Esophagus muscularis mucosa (tissue), 4 donors: ENCODE results near the gene TMEM120B. TPM values are rescaled to one million over a fixed set of nuclear protein-coding genes. Genes with fewer than 3 reads are reported as not detected.

Experiments
- DNase-seq: peaks from one replicate; pipeline ENCODE4 v3.0.0-alpha.2; 2017; ENCODE audit errors: extremely low spot score
- H3K27ac ChIP-seq, 4 donors: fragments of 200-600 bp; sonication (generic); replicated peaks in 1 of 4; 1 replicate in 3 of 4; 2 replicates in 1 of 4; pipeline ENCODE4 v1.5.1; 2016 to 2019; ENCODE audit warnings: mild to moderate bottlenecking in 1 of 4
- H3K27me3 ChIP-seq, 4 donors: fragments of 200-600 bp; sonication (generic); one replicate each; pipeline versions ENCODE4 v1.5.1 to v1.6.0; 2016 to 2019
- H3K36me3 ChIP-seq, 4 donors: fragments of 200-600 bp; sonication (generic); one replicate each; pipeline ENCODE4 v1.5.1; 2016 to 2019
- H3K4me1 ChIP-seq, 4 donors: fragments of 200-600 bp; sonication (generic); one replicate each; pipeline ENCODE4 v1.5.1; 2016 to 2019
- H3K4me3 ChIP-seq, 4 donors: fragments of 200-600 bp; sonication (generic); 1 replicate in 2 of 4; 2 replicates in 2 of 4; pipeline ENCODE4 v1.5.1; 2016 to 2019; ENCODE audit warnings: mild to moderate bottlenecking in 4 of 4, moderate library complexity in 1 of 4
- H3K9me3 ChIP-seq, 4 donors: fragments of 200-600 bp; sonication (generic); 1 replicate in 3 of 4; 2 replicates in 1 of 4; pipeline ENCODE4 v1.5.1; 2016 to 2019
- EP300 ChIP-seq: sonication (generic); formaldehyde crosslinking; IDR thresholded peaks from one replicate; pipeline ENCODE4 v1.6.1; 2017; ENCODE audit warnings: antibody characterized with exemption
- POLR2A ChIP-seq: fragments of 450-650 bp; IDR thresholded peaks from one replicate; pipeline ENCODE4 v1.6.1; 2017; ENCODE audit warnings: antibody characterized with exemption, moderate library complexity, mild to moderate bottlenecking, low read depth
- POLR2AphosphoS5 ChIP-seq, 2 donors: sonication (generic); formaldehyde crosslinking; IDR thresholded peaks; one replicate each; pipeline ENCODE4 v1.6.1; 2017; ENCODE audit warnings: antibody characterized with exemption in 2 of 2
- WGBS: methylation state at CpG from one replicate; pipeline ENCODE4 v1.1.5; 2018; 5-methylcytosine and 5-hydroxymethylcytosine counted together
- intact Hi-C: fragments of 100-400 bp; cut with DNase I; formaldehyde crosslinking; loops from one replicate; pipeline ENCODE4 v1.15.1; 2023
- total RNA-seq, 4 donors: library from RNA; depleted of rRNA; stranded (reverse); fragments of >200 nt; gene quantifications; one replicate each; pipeline versions ENCODE4 v1.1.0 to v1.2.1, GENCODE V29; 2016
- TF ChIP-seq, protein P1 (sequence below), 3 experiments: fragments of 200-600 bp in 2 of 3; fragments of 450-650 bp in 1 of 3; sonication (generic) in 2 of 3; IDR thresholded peaks; one replicate each; pipeline ENCODE4 v1.5.1; 2017 to 2019; ENCODE audit warnings: antibody characterized with exemption in 3 of 3, mild to moderate bottlenecking in 2 of 3, moderate library complexity in 1 of 3

The TMEM120B gene
- total RNA-seq, 4 donors from 2014 or later = 4.5 to 14.1 (median 6.4) TPM

DNA sequence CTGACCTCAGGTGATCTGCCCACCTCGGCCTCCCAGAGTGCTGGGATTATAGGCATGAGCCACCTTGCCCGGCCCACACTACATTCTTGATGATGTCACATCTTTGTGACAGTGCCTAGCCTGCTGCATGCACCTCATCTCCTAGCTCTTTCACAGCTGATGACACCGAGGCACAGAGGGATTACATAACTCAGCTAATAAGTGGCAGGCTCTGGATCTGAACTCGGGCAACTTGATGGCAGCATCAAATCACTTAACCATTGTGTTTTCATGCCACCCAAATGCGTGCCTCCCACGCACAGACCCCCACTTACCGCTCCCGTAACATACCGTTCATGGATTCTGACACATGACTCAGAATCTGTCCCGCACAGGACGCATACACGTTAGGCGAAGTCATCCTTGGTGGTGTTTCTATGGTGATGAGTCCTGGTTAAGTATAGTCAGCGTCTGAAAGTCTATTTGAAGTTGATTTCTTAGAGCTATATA, 7.4 kb downstream of the TMEM120B start:
- peaks cover 0 to 23% (median 10%) of the 10 kb centered on the region in 4 donors for H3K4me1 ChIP-seq
- H3K4me3 ChIP-seq = no peak overlapping the region
- peaks cover 0 to 5% (median 1%) of the 10 kb centered on the region in 4 donors for H3K36me3 ChIP-seq
- no peaks in the 10 kb centered on the region for H3K27me3 ChIP-seq
- TF ChIP-seq EP300 = no peak
- TF ChIP-seq, protein P1, sequence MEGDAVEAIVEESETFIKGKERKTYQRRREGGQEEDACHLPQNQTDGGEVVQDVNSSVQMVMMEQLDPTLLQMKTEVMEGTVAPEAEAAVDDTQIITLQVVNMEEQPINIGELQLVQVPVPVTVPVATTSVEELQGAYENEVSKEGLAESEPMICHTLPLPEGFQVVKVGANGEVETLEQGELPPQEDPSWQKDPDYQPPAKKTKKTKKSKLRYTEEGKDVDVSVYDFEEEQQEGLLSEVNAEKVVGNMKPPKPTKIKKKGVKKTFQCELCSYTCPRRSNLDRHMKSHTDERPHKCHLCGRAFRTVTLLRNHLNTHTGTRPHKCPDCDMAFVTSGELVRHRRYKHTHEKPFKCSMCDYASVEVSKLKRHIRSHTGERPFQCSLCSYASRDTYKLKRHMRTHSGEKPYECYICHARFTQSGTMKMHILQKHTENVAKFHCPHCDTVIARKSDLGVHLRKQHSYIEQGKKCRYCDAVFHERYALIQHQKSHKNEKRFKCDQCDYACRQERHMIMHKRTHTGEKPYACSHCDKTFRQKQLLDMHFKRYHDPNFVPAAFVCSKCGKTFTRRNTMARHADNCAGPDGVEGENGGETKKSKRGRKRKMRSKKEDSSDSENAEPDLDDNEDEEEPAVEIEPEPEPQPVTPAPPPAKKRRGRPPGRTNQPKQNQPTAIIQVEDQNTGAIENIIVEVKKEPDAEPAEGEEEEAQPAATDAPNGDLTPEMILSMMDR (IDR thresholded peaks at IDR 0.05) = no peak
- TF ChIP-seq POLR2AphosphoS5 (IDR thresholded peaks at IDR 0.05) = peak in 1 of 2 donors; percentile 29
- TF ChIP-seq POLR2A = no peak
- no peak for DNase-seq
- WGBS = 55% methylated on average over 13 of the region's 14 CpGs
- no peaks in the 10 kb centered on the region for H3K9me3 ChIP-seq
- intact Hi-C loops = no loop called here
- H3K27ac ChIP-seq = peak overlapping the region in 2 of 4 donors; percentile 52 to 54

DNA sequence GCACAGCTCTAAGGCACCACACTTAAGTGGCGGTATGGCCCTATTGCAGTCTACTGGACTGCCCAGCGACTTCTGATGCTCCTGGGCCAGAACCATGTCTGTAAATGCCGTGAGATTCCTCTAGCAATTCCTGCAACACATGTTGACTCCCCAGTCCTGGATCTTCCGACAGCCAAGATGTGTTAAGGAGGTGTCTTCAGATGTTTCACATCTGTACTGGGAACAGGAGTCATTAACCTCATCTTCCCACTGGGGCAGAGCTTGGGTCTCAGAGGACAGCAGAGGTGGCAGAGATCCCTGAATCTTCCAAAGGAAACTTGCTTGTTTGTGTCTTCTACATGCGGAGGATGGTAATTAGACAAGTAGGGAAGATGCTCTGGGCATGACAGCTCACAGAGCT, 8.2 kb downstream of the TMEM120B start:
- Histone ChIP-seq H3K9me3 (no peaks in the 10 kb centered on the region), H3K36me3 (peaks cover 0 to 9% (median 3%) of the 10 kb centered on the region in 4 donors), H3K27me3 (no peaks in the 10 kb centered on the region), H3K27ac (peak overlapping the region in 2 of 4 donors; percentile 52 to 54), H3K4me1 (peaks cover 0 to 20% (median 10%) of the 10 kb centered on the region in 4 donors), H3K4me3 (no peak overlapping the region)
- DNase-seq = no peak
- intact Hi-C loops = no loop called here
- 73% methylated on average over 5 of the region's 5 CpGs for WGBS
- TF ChIP-seq EP300 (no peak), POLR2AphosphoS5 (IDR thresholded peaks at IDR 0.05) (no peak), POLR2A (no peak)
- TF ChIP-seq, protein P1 (IDR thresholded peaks at IDR 0.05) = no peak

DNA sequence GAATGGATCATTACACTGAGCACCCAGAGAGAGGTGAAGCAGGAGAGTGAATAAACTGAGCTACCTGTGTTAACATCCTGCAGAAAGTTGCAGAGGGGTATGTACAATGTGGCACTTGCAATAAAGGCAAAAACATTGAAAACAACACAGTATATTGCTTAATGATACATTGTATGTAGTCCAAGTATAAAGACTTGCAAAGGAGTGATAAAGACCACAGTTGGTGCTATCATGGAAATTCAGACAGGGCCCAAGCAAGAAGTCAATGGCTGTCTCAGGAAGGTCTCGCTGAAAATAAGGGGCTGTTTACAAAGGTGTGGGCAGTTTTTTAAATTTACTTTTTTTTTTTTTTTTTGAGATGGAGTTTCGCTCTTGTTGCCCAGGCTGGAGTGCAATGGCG, 10.0 kb downstream of the TMEM120B start:
- 96% methylated on average over 3 of the region's 3 CpGs for WGBS
- no peaks in the 10 kb centered on the region for H3K27me3 ChIP-seq
- H3K36me3 ChIP-seq = peaks cover 0 to 9% (median 3%) of the 10 kb centered on the region in 4 donors
- peaks cover 0 to 20% (median 10%) of the 10 kb centered on the region in 4 donors for H3K4me1 ChIP-seq
- H3K27ac ChIP-seq = no peak overlapping the region
- intact Hi-C loops = no loop called here
- H3K9me3 ChIP-seq = no peaks in the 10 kb centered on the region
- no peak for TF ChIP-seq EP300
- no peak for TF ChIP-seq POLR2AphosphoS5 (IDR thresholded peaks at IDR 0.05)
- TF ChIP-seq, protein P1 (IDR thresholded peaks at IDR 0.05) = no peak
- no peak for TF ChIP-seq POLR2A
- DNase-seq = no peak
- H3K4me3 ChIP-seq = no peak overlapping the region

DNA sequence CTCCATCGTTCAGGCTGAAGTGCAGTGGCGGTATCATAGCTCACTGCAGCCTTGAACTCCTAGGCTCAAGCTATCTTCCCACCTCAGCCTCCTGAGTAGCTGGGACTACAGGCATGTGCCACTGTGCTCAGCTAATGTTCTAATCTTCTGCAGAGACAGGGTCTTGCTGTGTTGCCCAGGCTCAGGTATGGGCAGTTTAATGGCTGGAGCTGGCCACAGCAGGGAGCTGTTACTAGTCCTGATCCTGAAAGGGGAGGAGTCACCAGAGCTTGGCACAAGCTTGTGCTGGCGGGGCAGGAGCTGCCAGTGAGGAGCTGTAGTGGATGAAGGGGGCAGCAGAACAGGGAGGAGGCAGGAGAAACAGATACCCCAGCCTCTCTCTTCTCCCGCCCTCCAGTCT, 10.6 kb downstream of the TMEM120B start:
- no peak for DNase-seq
- TF ChIP-seq, protein P1 (IDR thresholded peaks at IDR 0.05) = no peak
- intact Hi-C loops = no loop called here
- 95% methylated on average over 4 of the region's 4 CpGs for WGBS
- Histone ChIP-seq H3K4me1 (peaks cover 0 to 20% (median 10%) of the 10 kb centered on the region in 4 donors), H3K9me3 (no peaks in the 10 kb centered on the region), H3K27me3 (no peaks in the 10 kb centered on the region), H3K36me3 (peaks cover 0 to 9% (median 3%) of the 10 kb centered on the region in 4 donors), H3K27ac (no peak overlapping the region), H3K4me3 (no peak overlapping the region)

DNA sequence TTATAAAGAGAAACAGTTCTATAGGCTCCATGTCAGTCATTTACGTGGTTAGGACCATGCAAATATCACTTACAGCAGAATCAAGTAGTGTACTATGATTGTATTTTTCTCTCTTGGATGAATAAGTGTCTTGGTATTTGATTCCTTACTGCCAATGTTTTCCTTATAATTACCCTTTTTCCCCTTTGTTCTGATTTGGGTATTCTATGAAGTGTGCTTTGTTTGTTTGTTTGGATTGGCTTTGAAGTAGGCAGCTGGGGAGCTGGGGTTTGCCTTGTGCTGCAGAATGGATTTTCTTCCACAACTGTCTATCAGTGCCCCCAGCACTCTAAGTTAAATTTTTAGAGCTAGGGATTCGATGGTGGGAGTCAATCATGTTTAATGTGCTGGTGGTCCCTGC, 12.4 kb downstream of the TMEM120B start:
- 81% methylated on average over 2 of the region's 2 CpGs for WGBS
- Histone ChIP-seq H3K36me3 (peaks cover 0 to 9% (median 3%) of the 10 kb centered on the region in 4 donors), H3K9me3 (no peaks in the 10 kb centered on the region), H3K27ac (no peak overlapping the region), H3K4me3 (no peak overlapping the region), H3K4me1 (peaks cover 0 to 9% (median 6%) of the 10 kb centered on the region in 4 donors), H3K27me3 (no peaks in the 10 kb centered on the region)
- TF ChIP-seq, protein P1 (IDR thresholded peaks at IDR 0.05) = no peak
- TF ChIP-seq POLR2A (no peak), POLR2AphosphoS5 (IDR thresholded peaks at IDR 0.05) (no peak), EP300 (no peak)
- intact Hi-C loops = no loop called here
- DNase-seq = no peak
